Tibial nerve (tissue), 3 donors: ENCODE results near the gene FKBP8.

Experiments used
- POLR2A ChIP-seq, 2 donors: fragments of 450-650 bp; IDR thresholded peaks; one replicate each; pipeline ENCODE4 v1.6.1; 2017; ENCODE audit warnings: antibody characterized with exemption in 2 of 2, mild to moderate bottlenecking in 2 of 2, moderate library complexity in 2 of 2
- TF ChIP-seq, protein P1 (sequence below), 5 experiments: fragments of 200-600 bp in 3 of 5; fragments of 450-650 bp in 2 of 5; sonication (generic) in 3 of 5; IDR thresholded peaks; one replicate each; pipeline ENCODE4 v1.5.1; 2016 to 2019; ENCODE audit warnings: antibody characterized with exemption in 5 of 5, mild to moderate bottlenecking in 3 of 5, moderate library complexity in 2 of 5

DNA sequence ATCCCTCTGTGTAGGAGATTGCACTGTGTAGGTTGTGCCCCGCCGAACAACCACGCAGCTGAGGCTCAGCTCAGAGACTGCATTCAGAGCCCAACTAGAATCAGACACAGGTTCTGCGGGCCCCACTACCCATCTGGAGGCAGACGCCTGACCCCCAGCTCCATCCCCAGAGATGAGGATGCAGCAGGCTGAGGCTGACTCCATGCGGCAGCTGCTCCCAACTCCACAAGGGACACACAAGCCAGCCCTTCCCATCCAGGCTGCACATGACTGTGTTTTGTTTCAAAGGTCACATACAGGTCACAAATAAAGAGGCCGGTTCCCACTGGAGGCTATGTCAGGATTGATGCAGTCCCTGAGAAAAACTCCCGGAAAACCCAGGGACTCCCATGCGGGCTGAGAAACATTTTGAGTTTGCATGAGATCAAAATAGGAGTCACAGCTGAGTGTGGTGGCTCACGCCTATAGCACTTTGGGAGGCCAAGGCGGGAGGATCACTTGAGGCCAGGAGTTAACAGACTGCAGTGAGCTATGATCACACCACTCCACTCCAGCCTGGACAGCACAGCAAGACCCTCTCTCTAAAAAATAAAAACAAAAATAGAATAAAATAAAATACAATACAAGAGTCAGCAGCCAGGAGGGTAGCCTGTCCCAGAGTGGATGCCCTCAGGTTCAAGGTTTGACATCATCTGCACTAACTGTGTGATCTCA lies 35.5 kb downstream of the FKBP8 start:
- TF ChIP-seq, protein P1, sequence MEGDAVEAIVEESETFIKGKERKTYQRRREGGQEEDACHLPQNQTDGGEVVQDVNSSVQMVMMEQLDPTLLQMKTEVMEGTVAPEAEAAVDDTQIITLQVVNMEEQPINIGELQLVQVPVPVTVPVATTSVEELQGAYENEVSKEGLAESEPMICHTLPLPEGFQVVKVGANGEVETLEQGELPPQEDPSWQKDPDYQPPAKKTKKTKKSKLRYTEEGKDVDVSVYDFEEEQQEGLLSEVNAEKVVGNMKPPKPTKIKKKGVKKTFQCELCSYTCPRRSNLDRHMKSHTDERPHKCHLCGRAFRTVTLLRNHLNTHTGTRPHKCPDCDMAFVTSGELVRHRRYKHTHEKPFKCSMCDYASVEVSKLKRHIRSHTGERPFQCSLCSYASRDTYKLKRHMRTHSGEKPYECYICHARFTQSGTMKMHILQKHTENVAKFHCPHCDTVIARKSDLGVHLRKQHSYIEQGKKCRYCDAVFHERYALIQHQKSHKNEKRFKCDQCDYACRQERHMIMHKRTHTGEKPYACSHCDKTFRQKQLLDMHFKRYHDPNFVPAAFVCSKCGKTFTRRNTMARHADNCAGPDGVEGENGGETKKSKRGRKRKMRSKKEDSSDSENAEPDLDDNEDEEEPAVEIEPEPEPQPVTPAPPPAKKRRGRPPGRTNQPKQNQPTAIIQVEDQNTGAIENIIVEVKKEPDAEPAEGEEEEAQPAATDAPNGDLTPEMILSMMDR (IDR thresholded peaks at IDR 0.05): peak in 1 of 5 experiments; percentile 8
- TF ChIP-seq POLR2A (IDR thresholded peaks at IDR 0.05): no peak
